ENCODE data around the gene TNFRSF8.

GRCh38 chr1:12191242-12192032 lies 128.3 kb downstream of the TNFRSF8 start:
- TF ChIP-seq CTCF (IDR thresholded peaks at IDR 0.05) = no peak
- TF ChIP-seq POLR2A (IDR thresholded peaks at IDR 0.05; ENCODE audit: low read depth) = no peak
- no peak for TF ChIP-seq POLR2AphosphoS5 (IDR thresholded peaks at IDR 0.05)
- no peak for TF ChIP-seq EP300 (IDR thresholded peaks at IDR 0.05)

Data from esophagus muscularis mucosa (tissue), 4 donors.